HCEC 1CT (cell line): ENCODE data around the gene AIRE.

ENCODE experiments used
- DNase-seq: peaks from one replicate; pipeline ENCODE4 v3.0.0-alpha.2; 2017

AIRE gene

DNA sequence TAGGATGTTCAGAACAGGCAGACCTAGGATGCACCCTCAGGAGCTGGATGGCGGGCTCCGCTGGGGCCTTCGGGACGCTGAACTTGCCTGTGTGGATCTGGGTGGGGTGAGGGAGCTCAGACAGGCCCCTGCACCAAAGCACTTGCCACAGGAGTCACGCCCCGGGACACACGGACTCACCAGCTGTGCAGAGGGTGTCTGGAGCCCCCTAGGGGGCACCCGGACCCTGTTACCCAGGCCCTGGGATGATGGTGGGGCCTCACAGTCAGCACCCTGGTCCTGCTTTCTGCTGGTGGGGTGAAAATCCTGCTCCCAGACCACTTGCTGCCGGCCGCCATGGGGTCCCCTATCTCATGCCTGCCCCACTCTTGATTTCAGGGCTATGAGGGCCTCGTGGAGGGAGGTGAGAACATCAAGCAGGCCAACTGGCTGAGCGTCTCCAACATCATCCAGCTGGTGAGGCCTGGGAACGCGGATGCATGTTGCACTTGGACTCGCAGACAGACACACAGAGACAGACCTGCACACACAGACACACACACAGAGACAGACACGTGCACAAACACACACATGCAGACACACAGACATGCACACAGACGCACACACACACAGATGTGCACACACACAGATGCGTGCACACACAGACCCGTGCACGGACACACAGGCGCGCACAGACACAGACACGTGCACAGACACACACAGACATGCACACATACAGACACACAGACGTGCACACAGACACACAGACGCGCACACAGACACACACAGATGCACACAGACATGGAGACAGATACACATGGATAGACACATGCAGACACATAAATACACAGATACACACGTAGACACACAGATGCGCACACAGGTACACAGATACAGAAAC is 25.2 kb downstream of the AIRE start:
- no peak for DNase-seq

DNA sequence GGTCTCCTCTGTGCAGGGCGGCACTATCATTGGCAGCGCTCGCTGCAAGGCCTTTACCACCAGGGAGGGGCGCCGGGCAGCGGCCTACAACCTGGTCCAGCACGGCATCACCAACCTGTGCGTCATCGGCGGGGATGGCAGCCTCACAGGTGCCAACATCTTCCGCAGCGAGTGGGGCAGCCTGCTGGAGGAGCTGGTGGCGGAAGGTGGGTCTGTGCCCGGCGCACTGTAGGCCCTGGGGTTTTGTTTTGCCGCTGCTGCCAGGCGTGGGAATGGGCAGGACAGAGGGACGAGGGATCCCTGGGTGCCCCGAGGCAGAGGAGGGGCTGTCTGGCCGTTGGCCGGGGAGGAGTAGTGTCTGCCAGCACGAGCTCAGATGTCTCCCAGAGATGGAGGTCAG is 26.4 kb downstream of the AIRE start:
- no peak for DNase-seq

GRCh38 chr21:44312716-44313115 is 27.0 kb downstream of the AIRE start:
- no peak for DNase-seq

DNA sequence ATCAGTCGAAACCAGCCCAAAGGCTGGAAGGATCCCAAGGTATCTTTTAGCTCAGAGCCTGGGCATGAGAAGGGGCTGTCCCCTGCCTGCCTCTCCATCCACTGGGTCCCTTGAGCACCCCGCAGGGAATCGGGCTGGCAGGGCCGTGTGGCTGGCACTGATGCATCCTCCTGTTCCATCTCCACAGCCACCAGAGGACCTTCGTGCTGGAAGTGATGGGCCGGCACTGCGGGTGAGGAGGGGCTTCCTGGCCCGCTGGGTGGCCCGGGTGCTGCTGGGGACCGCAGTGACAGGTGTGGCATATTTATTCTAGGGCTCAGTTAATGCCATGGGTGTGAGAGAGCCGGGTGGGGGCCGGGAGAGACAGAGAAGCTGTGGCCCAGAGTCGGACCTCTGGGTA is 27.8 kb downstream of the AIRE start:
- no peak for DNase-seq

- no peak for DNase-seq
Measured at GRCh38 chr21:44314128-44314527, 28.5 kb downstream of the AIRE start.

DNA sequence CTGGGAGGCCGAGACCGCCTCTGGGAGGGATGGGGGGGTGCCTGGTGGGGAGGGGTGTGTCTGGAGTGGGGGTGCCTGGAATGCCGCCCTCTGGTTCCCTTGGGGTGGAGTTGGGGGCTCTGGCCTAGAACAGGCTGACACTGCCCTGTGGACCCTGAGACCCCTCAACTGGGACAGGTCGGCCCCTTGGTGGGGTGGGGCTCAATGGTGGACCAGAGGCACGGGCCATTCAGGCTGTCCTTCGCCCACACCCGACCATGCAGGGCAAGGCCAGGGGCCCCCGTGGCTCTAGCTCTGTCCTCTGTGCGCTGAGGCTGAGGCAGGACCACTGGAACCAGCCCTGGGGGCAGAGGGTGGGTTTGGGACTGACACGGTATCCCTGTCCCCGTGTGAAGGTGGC is 28.9 kb downstream of the AIRE start:
- no peak for DNase-seq

DNA sequence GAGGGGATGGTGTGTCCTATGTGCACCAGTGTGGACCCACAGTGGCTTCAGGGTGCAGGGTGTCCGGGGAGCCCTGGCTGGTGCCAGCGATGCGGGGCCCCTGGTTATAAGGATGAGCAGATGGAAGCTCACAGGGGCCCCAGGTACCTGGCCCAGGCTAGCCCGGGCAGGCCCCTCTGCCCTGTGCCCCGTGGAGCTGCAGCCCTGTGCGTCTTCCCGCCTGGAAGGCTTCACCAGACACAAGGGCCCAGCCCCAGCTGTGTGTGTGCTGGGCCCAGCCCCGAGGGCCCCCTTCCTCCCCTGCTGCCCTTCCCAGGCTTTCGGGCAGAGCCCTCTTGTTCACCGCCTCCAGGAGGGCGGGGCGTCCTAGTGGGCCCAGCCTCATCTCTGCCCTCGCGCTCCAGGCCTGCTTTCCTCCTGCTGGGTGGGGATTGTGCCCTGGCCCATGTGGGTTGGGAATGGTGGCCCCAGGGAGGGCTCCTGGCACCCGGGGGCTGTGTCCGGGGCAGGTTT is 30.1 kb downstream of the AIRE start:
- no peak for DNase-seq

- DNase-seq = no peak
Measured at GRCh38 chr21:44316277-44316900, 30.7 kb downstream of the AIRE start.

DNA sequence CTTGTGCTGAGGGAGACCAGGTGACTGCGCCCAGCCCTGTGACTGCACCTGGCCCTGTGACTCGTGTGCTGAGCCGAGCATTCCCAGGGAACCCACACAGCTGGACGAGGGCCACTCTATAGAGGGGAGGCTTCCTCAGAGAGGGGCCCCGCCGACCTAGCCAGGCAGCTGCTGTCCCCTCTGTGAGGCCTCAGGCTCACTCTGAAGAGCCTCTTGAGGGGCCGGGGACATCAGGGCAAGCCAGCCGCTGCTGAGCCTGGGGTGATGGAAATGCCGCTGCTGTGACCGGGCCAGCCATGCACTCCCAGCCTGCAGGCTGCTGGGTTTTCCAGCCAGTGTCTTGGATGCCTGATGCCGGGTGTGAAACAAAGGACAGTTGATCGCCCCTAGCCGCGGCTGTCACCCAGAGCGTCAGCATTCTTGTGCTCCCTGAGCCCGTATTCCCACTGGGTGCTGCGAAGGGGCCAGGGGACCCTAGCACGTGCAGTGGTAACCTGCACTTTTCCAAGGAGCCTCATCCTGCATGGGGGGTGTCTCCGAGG is 31.6 kb downstream of the AIRE start:
- DNase-seq = no peak

- no peak for DNase-seq
Measured at GRCh38 chr21:44317871-44318270, 32.2 kb downstream of the AIRE start.

DNA sequence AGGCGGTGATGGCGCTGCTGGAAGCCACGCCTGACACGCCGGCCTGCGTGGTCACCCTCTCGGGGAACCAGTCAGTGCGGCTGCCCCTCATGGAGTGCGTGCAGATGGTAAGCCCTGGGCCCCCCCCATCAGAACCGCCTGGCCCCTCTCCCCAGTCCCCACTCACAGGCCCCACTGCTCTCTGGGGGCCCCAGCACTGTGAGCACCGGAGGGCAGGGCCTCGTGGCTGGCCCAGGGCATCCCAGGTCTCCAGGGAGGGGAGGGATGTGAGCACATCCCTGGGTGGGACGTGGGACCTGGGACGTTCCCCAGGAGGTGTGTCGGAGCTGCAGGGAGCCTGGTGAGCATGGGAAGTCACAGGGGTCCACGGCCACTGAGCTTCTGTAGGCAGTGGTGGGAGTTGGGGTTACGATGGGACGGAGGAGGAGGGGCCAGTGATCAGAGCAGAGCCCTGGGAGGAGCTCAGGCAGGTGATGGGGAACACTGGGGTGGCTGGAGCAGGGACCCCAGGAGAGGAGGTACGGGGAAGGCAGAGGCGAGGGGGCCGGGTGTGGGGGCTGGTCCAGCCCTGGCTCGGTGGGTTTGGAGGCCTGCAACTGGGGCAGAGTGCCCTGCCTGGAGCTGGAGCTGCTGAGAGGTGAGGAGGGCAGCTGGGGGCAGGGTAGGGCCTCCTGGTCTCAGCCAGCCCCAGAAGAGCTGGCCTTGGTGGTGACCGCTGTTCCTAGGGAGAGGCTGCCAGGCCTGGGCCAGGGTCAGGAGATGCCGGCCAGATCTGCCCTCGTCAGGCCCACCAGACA is 33.0 kb downstream of the AIRE start:
- DNase-seq = no peak

DNA sequence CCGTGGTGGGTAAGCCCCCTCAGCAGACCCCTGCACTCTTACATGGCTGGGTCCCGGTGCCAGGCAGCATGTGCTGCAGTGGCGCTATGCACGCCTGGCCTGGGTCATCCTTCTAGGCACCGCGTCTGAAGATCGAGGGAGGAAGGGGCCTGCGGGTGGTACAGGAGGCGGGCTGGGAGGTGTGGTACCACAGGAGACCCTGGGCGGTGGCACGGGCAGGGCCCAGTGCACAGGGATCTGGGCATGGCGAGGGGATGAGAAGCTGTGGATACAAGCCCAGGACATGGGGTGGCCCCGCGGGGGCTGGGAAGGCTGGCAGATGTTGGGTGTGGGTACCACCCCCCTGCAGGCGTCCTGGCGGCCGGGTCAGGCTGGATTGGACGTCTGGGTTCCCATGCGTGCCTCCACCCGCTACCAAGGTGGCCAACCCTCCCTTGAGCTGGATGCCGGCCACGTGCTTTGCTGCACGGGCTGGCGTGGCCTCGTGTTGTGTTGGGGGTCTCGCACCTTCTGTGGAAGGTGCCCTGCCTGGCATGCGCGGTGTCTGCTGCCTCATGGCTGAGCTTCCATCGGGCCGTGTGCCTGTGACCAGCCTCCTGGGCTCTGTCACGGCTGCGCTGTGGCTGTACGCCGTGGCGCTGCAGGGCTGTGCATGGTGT is 33.9 kb downstream of the AIRE start:
- no peak for DNase-seq

DNA sequence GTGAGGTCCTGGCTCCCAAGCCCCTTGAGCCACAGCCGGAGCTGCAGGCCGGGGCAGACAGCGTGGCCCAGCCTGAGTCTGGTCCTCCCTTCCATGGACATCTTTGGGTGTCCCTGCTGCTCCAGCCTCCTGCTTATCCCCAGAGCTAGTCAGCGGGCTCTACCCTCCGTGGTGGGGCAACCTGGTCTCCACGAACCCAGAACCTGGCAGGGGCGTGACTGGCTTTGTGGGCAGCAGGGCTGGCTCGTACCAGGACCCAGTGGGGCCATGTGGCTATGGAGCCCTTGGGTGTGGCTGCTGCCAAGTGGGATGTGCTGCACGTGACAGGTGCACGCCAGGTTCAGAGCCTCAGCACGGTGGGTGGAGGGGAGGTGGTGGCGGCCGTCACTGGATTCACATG is 35.2 kb downstream of the AIRE start:
- DNase-seq = no peak

GRCh38 chr21:44321846-44322450 is 36.3 kb downstream of the AIRE start:
- no peak for DNase-seq

- no peak for DNase-seq
Measured at GRCh38 chr21:44322621-44323325, 37.1 kb downstream of the AIRE start.

GRCh38 chr21:44323591-44323990 is 37.9 kb downstream of the AIRE start:
- no peak for DNase-seq

DNA sequence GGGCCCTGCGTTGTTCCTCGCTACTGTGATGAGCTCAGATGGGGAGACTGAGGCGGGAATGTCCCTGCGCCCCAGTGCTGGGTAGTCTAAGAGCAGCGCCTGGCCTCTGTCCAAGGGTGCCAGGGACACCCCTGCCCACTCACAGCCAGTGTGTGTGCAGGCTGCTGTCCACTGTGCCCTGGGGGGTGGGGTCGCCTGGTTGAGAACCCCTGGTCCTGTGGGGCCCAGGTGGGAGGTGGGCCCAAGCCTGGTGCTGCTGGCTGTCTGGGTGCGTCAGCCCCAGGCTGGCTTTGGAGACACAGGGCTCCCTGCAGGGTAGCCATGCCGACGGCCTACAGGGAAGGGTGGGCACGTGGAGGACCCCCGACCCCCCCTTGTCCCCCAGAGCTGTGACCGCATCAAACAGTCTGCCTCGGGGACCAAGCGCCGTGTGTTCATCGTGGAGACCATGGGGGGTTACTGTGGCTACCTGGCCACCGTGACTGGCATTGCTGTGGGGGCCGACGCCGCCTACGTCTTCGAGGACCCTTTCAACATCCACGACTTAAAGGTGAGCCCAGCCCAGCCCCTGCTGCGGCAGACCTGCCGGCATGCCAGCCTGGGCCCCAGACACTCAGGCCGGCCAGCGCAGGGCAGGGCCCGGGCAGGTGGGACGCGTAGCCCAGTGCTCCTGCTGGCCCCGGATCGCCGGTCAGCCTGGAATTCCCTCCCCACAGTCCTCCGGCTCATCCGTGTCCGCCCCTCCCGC is 38.6 kb downstream of the AIRE start:
- no peak for DNase-seq

DNA sequence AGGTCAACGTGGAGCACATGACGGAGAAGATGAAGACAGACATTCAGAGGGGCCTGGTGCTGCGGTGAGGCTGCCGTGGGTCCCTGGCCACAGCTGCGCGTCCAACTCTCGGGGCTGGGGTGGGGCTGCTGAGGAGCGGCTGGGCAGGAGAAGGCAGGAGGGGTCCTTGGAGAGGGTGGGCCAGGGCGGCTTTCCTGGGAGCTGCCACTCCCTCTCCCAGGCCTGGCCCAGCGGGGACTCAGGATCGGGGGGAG is 39.1 kb downstream of the AIRE start:
- no peak for DNase-seq

DNA sequence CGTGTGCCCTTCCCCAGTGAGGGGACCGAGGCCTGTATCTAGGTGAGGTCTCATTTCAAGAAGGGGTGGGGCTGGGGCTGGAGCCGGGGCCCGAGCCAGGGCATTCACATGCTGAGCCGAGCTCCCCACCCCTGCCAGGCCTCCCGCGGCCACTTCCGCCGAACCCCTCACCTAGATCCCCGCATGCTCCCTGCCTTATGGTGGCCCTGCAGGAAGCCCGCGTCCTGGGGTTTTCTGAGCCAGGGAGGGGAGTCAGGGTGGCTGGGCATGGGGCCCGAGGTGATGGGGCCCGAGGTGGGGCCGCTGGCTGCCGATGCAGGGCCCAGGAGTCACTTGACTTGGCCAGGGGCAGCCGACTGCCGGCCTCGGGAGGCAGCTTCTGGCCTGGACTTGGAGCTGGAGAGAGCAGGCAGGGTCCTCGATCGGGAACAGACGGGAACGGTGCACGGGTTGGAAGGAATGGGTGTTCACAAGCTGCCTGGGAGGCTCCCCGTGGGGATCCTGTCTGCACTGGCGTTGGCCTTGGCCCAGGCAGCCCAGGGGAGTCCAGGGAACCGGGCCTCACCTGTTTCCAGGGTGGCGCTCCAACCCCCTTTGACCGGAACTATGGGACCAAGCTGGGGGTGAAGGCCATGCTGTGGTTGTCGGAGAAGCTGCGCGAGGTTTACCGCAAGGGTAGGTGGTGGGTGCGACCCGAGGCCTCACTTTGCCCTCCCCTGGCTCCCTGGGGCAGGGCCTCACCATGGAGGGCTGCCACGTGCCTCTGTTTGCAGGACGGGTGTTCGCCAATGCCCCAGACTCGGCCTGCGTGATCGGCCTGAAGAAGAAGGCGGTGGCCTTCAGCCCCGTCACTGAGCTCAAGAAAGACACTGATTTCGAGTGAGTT is 40.0 kb downstream of the AIRE start:
- DNase-seq = no peak

DNA sequence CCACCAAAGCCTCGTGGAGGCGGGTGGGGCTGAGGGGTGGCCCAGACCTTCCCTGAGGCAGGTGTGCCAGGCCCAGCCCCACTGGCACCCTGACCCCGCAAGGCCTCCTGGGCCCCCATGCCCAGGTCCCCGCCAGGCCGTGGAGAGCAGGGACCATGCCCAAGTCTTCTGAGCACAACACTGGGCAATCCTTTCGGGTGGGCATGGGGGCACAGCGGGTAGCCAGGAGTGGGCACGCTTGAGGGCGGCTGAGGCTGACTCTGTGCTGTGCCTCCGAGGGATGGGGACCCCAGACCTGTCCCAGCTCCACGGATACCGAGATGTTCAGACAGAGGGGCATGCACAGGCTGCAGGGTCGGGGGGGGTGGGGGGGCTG is 40.6 kb downstream of the AIRE start:
- no peak for DNase-seq
